ENCODE data around the gene GNPDA1.

Gene GNPDA1

DNA sequence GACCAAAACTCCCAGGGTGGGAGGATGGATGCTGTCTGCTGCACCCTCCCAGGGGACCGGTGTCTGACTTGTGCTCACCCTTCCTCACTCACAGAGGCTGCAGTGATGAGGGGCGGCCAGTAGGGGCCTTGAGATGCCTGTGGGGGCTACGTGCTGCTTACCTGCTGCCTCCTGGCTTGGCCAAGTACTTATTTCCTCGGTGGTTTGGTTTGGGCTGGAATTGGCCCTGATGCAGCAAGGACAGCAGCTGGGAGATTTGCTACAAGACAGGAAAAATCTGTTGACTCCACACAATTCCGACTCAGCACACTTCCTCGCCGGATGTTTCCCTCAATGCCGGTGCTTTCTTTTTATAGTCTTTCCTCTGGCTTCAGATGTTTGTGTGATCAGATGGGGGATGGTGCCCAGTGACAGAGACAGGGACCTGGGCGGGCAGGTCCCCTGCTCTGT lies 61.5 kb downstream of the GNPDA1 start:
- no peak for DNase-seq

Data from cerebellar nuclear complex (tissue), 1 donor.